ENCODE results near the gene SLC28A1.
"Not testable (repeated sequence)": the region's sequence is repeated elsewhere in the genome, so short reads cannot be mapped to it uniquely, and the experiment has no call there.

The SLC28A1 gene

GRCh38 chr15:84913360-84913723, 28.9 kb downstream of the SLC28A1 start:
- DNase-seq = no peak

- DNase-seq = no peak
These were observed 29.9 kb downstream of the SLC28A1 start for GRCh38 chr15:84914351-84914750.

- peak; percentile 91 for DNase-seq
These were observed 30.6 kb downstream of the SLC28A1 start for GRCh38 chr15:84914909-84915605.

GRCh38 chr15:84915606-84915958, 31.1 kb downstream of the SLC28A1 start:
- DNase-seq = peak; percentile 16

- no peak for DNase-seq
These were observed 33.0 kb downstream of the SLC28A1 start for GRCh38 chr15:84917452-84917851.

- no peak for DNase-seq
These were observed 34.7 kb downstream of the SLC28A1 start for GRCh38 chr15:84919106-84919667.

GRCh38 chr15:84921121-84921520, 36.7 kb downstream of the SLC28A1 start:
- peak; percentile 27 for DNase-seq

- no peak for DNase-seq
These were observed 38.1 kb downstream of the SLC28A1 start for GRCh38 chr15:84922530-84922929.

GRCh38 chr15:84924077-84924731, 39.7 kb downstream of the SLC28A1 start:
- peak; percentile 24 for DNase-seq

- DNase-seq = not testable (repeated sequence)
These were observed 40.5 kb downstream of the SLC28A1 start for GRCh38 chr15:84924821-84925569.

GRCh38 chr15:84925906-84926305, 41.4 kb downstream of the SLC28A1 start:
- DNase-seq = no peak

GRCh38 chr15:84926491-84927230, 42.2 kb downstream of the SLC28A1 start:
- no peak for DNase-seq

GRCh38 chr15:84928843-84929168, 44.3 kb downstream of the SLC28A1 start:
- DNase-seq = no peak

GRCh38 chr15:84929795-84930603, 45.5 kb downstream of the SLC28A1 start:
- DNase-seq = peak; percentile 53

GRCh38 chr15:84934942-84935729, 50.7 kb downstream of the SLC28A1 start:
- DNase-seq = no peak

- DNase-seq = no peak
These were observed 52.7 kb downstream of the SLC28A1 start for GRCh38 chr15:84937144-84937543.

- no peak for DNase-seq
These were observed 54.3 kb downstream of the SLC28A1 start for GRCh38 chr15:84938726-84939125.

- DNase-seq = no peak
These were observed 55.9 kb downstream of the SLC28A1 start for GRCh38 chr15:84940399-84940798.

- DNase-seq = no peak
These were observed 58.0 kb downstream of the SLC28A1 start for GRCh38 chr15:84942456-84942855.

- no peak for DNase-seq
These were observed 59.8 kb downstream of the SLC28A1 start for GRCh38 chr15:84944311-84944710.

- no peak for DNase-seq
These were observed 60.4 kb downstream of the SLC28A1 start for GRCh38 chr15:84944861-84945260.
